Measurements from ENCODE around the gene CD164L2. TPM values are rescaled to one million over a fixed set of nuclear protein-coding genes. Genes with fewer than 3 reads are reported as not detected.

CD164L2 gene
- polyA plus RNA-seq, 1 donor, result not detected

GRCh38 chr1:27346991-27347624 is 36.0 kb downstream of the CD164L2 start:
- no peak for DNase-seq

GRCh38 chr1:27346357-27346756 is 36.8 kb downstream of the CD164L2 start:
- no peak for DNase-seq

- no peak for DNase-seq
Observed at GRCh38 chr1:27345272-27345671, 37.9 kb downstream of the CD164L2 start.

GRCh38 chr1:27343639-27344025 is 39.5 kb downstream of the CD164L2 start:
- no peak for DNase-seq

GRCh38 chr1:27342778-27343638 is 40.1 kb downstream of the CD164L2 start:
- DNase-seq, result no peak

DNA sequence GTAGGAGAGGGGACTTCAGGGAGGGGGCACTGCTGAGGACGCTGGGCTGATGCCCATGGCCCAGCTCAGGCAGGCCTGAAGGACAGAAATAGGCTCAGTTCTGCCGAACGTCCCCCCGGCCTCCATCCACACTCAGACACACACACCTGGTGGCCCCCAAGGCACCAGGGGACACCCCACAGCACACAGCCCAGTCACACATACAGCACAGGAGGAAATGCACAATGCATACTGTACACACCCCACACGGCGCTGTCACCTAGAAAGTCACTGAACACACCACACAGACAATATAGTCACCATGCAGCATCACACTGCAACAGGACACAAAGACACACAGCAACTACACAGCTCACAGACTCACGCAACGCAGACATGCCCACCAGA is 40.7 kb downstream of the CD164L2 start:
- no peak for DNase-seq

DNA sequence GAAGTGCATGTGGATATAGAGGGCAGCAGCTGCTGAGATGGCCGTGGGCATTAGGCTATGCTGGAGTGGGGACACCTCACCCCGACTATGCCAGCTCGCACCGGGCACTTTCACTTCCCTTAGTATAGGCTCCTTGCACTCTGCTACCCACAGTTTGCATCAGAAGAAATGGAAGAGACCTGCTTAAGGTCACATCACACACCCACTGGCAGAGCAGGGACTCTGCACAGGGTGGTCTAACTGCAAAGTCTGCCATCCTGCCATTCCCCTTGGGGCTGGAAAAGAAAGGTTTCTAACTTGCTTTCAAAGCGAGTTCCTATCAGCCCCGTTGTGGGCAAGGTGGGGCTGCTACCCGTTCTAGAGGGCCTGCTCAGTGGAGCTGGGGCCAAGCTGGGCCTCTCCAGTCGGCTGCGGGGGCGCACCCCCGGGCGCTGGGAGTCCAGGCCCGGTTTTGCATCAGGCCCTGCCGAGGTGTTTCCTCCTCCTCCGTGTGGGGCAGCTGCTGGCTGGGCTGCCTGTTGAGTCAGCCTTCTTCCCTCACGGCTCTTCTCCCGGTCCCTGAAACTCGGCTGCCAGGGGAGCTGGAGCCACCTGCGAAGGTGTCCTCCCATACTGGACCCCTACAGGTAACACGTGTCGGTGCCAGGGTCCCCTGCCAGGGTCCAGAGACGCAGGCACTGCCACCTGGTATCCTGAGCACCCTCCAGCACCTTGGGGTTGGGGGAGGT is 41.4 kb downstream of the CD164L2 start, which contains the start of gene SYTL1:
Gene SYTL1, plus strand, starts transcription at position 498 of the 728 bp plus-strand sequence. CDS start 3,313 bp downstream, outside the sequence.
- DNase-seq, result no peak

DNA sequence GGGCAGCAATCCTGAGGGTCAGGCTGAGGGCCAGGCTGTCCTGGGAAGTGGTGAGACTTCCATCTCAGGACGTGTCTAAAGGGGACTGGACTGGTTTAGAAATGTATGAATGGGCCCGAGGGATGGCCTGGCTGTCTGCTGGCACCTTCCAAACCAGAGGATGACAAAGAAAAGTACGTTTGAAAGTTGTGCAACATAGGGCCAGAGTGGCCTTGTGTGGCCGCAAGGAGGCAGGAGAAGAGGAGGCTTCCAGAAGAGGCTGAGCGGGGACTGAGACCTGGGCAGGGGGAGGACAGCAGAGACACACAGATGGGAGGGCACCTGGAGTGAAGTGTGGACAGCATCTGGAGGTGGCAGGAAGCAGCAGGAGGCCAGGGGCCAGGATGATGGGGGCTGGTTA is 43.9 kb downstream of the CD164L2 start:
- DNase-seq, result no peak

DNA sequence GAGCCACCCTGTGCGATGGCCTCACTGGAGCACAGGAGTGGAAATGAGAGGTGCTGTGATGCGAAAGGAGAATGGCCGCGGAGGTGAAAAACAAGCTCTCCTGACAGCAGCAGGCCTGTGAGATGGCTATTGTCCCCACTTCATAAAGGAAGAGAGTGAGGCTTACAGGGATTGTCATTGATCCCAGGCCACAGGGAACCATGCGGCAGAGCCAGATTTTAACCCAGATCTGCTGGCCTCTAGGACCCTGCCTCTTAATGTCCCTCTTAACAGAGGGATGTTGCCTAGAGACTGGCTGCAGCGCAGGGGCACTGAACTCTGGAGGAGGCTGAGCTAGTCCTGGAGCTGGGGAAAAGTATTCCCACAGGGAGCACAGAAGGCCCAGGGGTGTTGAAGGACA is 44.4 kb downstream of the CD164L2 start:
- no peak for DNase-seq

GRCh38 chr1:27336756-27337155 is 46.4 kb downstream of the CD164L2 start:
- DNase-seq, result no peak

DNA sequence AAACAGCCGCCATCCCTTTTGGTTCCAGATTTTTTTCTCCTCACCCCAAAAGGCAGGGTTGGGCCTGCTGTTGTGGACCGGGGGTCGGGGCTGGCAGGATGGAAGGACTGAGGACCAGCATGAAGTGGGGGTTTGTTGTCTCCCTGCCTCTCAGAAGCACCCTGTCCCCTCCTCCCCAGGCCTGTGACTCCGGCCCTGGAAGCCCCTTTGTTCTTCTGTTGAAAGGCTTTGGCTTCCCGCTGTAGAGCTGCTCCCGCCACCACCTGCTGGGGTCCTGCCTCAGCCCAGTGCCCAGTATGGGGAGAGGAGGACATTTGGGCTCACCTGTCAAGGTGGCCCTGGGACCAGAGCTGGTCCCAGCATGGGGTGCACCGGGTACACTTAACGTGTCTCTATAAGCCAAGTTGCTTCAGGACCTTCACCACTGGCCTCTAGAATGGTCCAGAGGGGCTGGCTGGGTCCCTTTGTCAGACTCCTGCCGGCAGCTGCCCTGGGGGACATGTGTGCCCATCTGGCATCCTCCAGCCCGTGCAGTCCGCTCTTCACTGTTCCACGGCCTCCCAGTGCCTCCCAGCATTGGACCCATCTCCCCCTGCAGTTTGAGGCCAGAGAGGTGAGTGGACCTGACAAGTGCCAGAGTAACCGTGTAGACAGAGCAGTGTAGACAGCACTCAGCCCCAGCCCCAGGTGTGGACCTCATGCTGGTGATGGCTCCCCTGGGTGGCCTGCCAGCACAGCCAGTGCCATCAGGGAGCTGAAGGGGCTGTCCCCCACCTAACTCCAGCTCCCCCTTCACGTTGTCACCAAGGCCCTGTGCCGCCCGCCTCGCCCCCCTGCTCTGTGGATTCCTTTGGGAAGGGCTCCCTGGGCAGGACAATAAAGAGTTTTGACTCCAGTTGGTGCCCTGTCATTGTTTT is 47.4 kb downstream of the CD164L2 start:
- no peak for DNase-seq

DNA sequence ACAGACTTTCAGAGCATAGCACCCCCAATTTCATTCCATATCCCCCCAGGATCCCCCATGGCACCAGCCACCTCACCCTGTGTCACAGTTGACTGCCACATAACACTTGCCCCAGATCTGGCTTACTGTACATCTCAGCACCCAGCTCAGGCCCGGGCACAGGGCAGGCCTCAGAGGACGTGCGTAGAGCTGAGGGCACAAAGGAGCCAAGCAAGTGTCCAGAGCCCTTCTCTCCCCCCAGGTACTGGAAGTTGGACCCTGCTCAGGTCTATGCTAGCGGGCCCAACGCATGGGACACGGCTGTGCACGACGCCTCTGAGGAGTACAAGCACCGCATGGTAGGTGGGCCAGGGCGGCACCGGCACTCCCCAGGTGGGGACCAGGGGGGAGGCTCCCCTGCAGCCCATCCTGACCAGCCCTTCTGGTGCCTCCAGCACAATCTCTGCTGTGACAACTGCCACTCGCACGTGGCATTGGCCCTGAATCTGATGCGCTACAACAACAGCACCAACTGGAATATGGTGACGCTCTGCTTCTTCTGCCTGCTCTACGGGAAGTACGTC is 49.3 kb downstream of the CD164L2 start:
- DNase-seq, result no peak

DNA sequence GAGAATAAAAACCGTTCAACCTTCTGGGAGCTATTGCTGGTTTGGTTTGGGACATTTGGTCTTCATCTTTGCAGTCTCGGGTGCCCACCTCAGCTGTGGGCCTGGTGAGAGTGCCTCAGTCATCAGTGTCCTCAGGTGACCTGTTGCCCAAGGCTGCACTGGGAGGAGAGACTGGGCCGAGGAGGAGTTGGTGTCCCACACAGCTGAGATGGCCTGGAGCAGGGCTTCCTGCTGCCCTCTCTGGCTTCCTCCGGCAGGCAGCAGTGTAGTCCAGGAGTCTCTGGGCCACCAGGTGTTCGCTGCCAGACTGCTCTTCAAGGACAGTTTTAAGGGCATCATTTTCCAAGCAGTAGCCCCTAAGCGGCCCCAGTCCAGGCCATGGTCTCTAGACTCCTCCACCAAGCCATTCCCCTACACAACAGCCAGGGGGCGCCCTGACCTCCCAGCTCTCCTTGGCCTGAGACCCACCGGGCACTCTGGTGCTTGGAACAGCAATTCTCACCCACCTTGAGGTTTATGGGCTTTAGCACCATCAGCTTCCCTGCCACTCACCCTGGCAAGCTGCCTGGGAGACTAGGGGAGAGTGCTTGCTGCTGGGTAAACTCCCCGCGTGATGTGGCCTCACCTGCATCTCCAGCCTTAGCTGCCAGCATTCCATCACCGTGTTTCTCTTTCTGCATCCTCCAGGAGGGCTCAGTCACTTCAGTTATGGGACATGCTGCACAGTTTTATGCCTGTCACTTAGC is 50.4 kb downstream of the CD164L2 start:
- DNase-seq, result no peak

- no peak for DNase-seq
Observed at GRCh38 chr1:27331922-27332321, 51.2 kb downstream of the CD164L2 start.

DNA sequence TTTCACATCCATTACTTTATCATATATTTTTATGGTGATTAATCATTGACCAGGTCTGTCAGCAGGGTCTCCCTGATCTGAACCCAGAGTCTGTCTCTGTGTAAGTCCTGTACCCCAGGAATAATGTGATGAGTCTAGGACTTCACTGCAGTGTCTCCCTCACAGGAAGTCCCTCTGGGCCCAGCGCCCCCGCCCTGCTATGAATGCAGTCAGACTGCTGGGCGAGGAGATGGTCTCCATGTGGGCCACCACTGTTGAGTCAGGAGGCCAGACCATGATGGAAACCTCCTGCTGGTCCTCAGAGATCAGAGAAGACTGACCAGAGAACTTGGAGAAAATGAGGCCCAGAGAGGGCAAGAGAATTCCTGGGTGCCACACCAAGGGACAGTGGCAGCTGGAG is 51.7 kb downstream of the CD164L2 start:
- DNase-seq, result no peak

DNA sequence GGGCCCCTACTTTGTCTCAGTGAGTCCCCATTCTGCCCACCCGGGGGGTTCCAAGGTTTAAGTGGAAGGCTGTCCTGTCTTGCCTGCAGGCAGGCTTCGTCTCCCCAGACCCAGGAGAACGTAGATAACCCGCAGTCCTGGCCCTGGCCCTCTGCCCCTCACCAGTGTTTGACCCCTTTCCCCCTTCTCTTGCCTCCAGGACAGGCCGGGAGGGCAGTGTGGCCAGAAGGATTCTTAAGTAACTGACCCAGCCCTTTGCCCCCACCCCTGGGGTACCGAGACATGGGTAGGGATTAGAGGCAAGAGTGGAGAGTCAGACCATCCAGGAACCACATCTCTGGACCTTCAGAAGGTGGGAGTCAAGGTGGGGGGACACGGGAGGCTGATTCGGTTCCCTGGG is 52.3 kb downstream of the CD164L2 start:
- DNase-seq, result no peak

Other genes with a start within 250 kb of the CD164L2 start
- gene SLC9A1, start 228.2 kb downstream of the CD164L2 start, polyA plus RNA-seq (ENCODE audit: insufficient read length), result 12.8 TPM
- 33.4 TPM for gene WDTC1, start 148.7 kb downstream of the CD164L2 start, polyA plus RNA-seq (ENCODE audit: insufficient read length)
- gene TMEM222, start 61.2 kb downstream of the CD164L2 start, polyA plus RNA-seq (ENCODE audit: insufficient read length), result 25.5 TPM
- 1.5 TPM for gene SYTL1, start 41.3 kb downstream of the CD164L2 start, polyA plus RNA-seq (ENCODE audit: insufficient read length)
- gene MAP3K6, start 16.4 kb downstream of the CD164L2 start, polyA plus RNA-seq (ENCODE audit: insufficient read length), result 14.9 TPM
- 0.50 TPM for gene FCN3, start 8.5 kb downstream of the CD164L2 start, polyA plus RNA-seq (ENCODE audit: insufficient read length)
- 0.49 TPM for gene GPR3, start 9.3 kb upstream of the CD164L2 start, polyA plus RNA-seq (ENCODE audit: insufficient read length)
- gene WASF2, start 106.8 kb upstream of the CD164L2 start, polyA plus RNA-seq (ENCODE audit: insufficient read length), result 79.4 TPM
- gene AHDC1, start 220.8 kb upstream of the CD164L2 start, polyA plus RNA-seq (ENCODE audit: insufficient read length), result 128 TPM

Measured in hindlimb muscle (tissue), 1 donor.